Astrocyte (in vitro differentiated cells and primary cell): ENCODE data around the gene LRRC4C. TPM values are rescaled to one million over a fixed set of nuclear protein-coding genes. Genes with fewer than 3 reads are reported as not detected.

Source experiments
- DNase-seq: peaks from one replicate; pipeline ENCODE4 v3.0.0-alpha.2; 2010; ENCODE audit warnings: low read depth
- FAIRE-seq: peaks from 2 replicates; lab custom pipeline; 2011; peaks lifted over from hg19 to GRCh38; lab: Jason Lieb, UNC
- H2AFZ ChIP-seq: 2 replicates; pipeline ENCODE4 v1.6.0; 2012; ENCODE audit warnings: low read depth, low read length, inconsistent platforms
- H3K27ac ChIP-seq: 2 replicates; pipeline ENCODE4 v1.5.1; 2011; ENCODE audit warnings: low read depth, low read length, inconsistent platforms
- H3K27me3 ChIP-seq: 2 replicates; pipeline ENCODE4 v1.6.0; 2011; ENCODE audit warnings: low read length, inconsistent platforms; ENCODE audit not compliant: insufficient read depth
- H3K36me3 ChIP-seq: 2 replicates; pipeline ENCODE4 v1.5.1; 2011; ENCODE audit warnings: low read length, inconsistent platforms; ENCODE audit not compliant: insufficient read depth
- H3K4me1 ChIP-seq: 2 replicates; pipeline ENCODE4 v1.5.1; 2011; ENCODE audit warnings: low read length, inconsistent platforms; ENCODE audit not compliant: insufficient read depth
- H3K4me2 ChIP-seq: 2 replicates; pipeline ENCODE4 v1.6.0; 2012; ENCODE audit warnings: low read length, inconsistent platforms
- H3K4me3 ChIP-seq: 2 replicates; pipeline ENCODE4 v1.5.1; 2011; ENCODE audit warnings: low read depth, mild to moderate bottlenecking, low read length, inconsistent platforms; ENCODE audit not compliant: insufficient read depth
- H3K79me2 ChIP-seq: 2 replicates; pipeline ENCODE4 v1.6.0; 2012; ENCODE audit warnings: mild to moderate bottlenecking, low read length, inconsistent platforms; ENCODE audit not compliant: insufficient read depth
- H3K9ac ChIP-seq: 2 replicates; pipeline ENCODE4 v1.6.0; 2012; ENCODE audit warnings: mild to moderate bottlenecking, low read length, inconsistent platforms
- H3K9me3 ChIP-seq: 2 replicates; pipeline ENCODE4 v1.5.1; 2012; ENCODE audit warnings: low read depth, mild to moderate bottlenecking, low read length, inconsistent platforms; ENCODE audit not compliant: insufficient read depth
- H4K20me1 ChIP-seq: 2 replicates; pipeline ENCODE4 v1.6.0; 2012; ENCODE audit warnings: low read length, inconsistent platforms; ENCODE audit not compliant: insufficient read depth
- H3K27ac Mint-ChIP-seq: one replicate; pipeline ENCODE4 v1.8.0; 2021; ENCODE audit warnings: mild to moderate bottlenecking, mixed read lengths; ENCODE audit not compliant: unreplicated experiment
- H3K27me3 Mint-ChIP-seq: one replicate; pipeline ENCODE4 v1.8.0; 2021; ENCODE audit warnings: low read depth, mixed read lengths; ENCODE audit not compliant: unreplicated experiment
- H3K36me3 Mint-ChIP-seq: one replicate; pipeline ENCODE4 v1.8.0; 2021; ENCODE audit warnings: low read depth, mixed read lengths; ENCODE audit not compliant: unreplicated experiment
- H3K4me1 Mint-ChIP-seq: one replicate; pipeline ENCODE4 v1.8.0; 2021; ENCODE audit warnings: low read depth, mixed read lengths; ENCODE audit not compliant: unreplicated experiment
- H3K4me3 Mint-ChIP-seq: one replicate; pipeline ENCODE4 v1.8.0; 2021; ENCODE audit warnings: mild to moderate bottlenecking, moderate library complexity, mixed read lengths; ENCODE audit not compliant: unreplicated experiment
- H3K9me3 Mint-ChIP-seq: one replicate; pipeline ENCODE4 v1.8.0; 2021; ENCODE audit warnings: mild to moderate bottlenecking, mixed read lengths; ENCODE audit not compliant: unreplicated experiment
- CTCF ChIP-seq: IDR thresholded peaks from 2 replicates; pipeline ENCODE4 v1.5.1; 2011; ENCODE audit warnings: low read depth, mild to moderate bottlenecking, inconsistent platforms, low read length, moderate library complexity; ENCODE audit not compliant: insufficient read depth
- EZH2 ChIP-seq: IDR thresholded peaks from 2 replicates; pipeline ENCODE4 v1.6.1; 2012; ENCODE audit warnings: mild to moderate bottlenecking, low read length, inconsistent platforms; ENCODE audit not compliant: insufficient read depth
- total RNA-seq: library from RNA; stranded (reverse); gene quantifications from 2 replicates; pipeline ENCODE4 v1.2.1, GENCODE V29; 2021

LRRC4C gene
- total RNA-seq, 1 donor from 2014 or later, result 9.0 TPM

- Histone ChIP-seq H3K9me3 (no peaks in the 10 kb centered on the region), H3K36me3 (no peaks in the 10 kb centered on the region), H3K4me3 (no peak overlapping the region), H3K27me3 (no peaks in the 10 kb centered on the region), H4K20me1 (no peaks in the 10 kb centered on the region), H3K9ac (no peak overlapping the region), H3K4me1 (no peaks in the 10 kb centered on the region), H3K4me2 (no peak overlapping the region), H2AFZ (no peak overlapping the region), H3K27ac (no peak overlapping the region), H3K79me2 (no peaks in the 10 kb centered on the region)
- DNase-seq (no peak), FAIRE-seq (no peak)
- no peak overlapping the region for H3K4me3 Mint-ChIP-seq
- H3K36me3 Mint-ChIP-seq, result no peaks in the 10 kb centered on the region
- no peaks in the 10 kb centered on the region for H3K27me3 Mint-ChIP-seq
- no peaks in the 10 kb centered on the region for H3K4me1 Mint-ChIP-seq
- H3K27ac Mint-ChIP-seq, result no peak overlapping the region
- TF ChIP-seq EZH2, result no peak
- no peak for TF ChIP-seq CTCF
- peaks cover 7% of the 10 kb centered on the region for H3K9me3 Mint-ChIP-seq
Measured at GRCh38 chr11:41479179-41479578, 19.7 kb upstream of the LRRC4C start.

DNA sequence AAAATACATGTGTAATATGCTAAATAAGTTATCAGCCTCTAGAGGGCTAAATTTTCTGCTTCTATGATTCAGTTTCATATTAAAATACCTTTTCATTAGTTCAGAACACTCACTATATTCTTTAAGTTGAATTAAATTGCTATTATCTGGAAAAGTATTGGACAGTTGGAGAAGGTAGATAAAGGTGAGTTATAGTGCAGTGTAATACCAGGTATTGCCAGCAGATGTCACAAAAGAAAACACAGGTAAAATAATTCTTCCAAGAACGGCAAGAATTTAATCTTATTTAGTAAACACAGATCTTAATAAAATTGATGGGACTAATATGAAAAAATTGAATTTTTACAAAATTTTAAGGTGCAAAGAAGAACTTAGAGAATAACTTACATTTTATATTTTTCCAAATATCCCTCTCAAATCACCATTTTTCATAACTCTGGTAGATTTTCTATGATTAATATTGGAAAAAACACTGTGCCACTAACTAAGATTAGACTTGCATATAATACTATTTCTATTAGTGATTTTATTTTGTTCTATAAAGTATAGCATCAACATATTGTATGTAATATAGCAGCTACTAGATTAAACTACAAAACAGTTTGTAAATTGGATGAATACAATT is 1.7 kb upstream of the LRRC4C start:
- Histone ChIP-seq H3K9ac (no peak overlapping the region), H4K20me1 (no peaks in the 10 kb centered on the region), H3K4me3 (no peak overlapping the region), H2AFZ (no peak overlapping the region), H3K27me3 (peaks cover 13% of the 10 kb centered on the region), H3K4me2 (no peak overlapping the region), H3K36me3 (no peaks in the 10 kb centered on the region), H3K9me3 (no peaks in the 10 kb centered on the region), H3K27ac (no peak overlapping the region), H3K4me1 (peaks cover 3% of the 10 kb centered on the region), H3K79me2 (no peaks in the 10 kb centered on the region)
- H3K4me3 Mint-ChIP-seq, result no peak overlapping the region
- no peak overlapping the region for H3K27ac Mint-ChIP-seq
- DNase-seq (no peak), FAIRE-seq (no peak)
- H3K4me1 Mint-ChIP-seq, result no peaks in the 10 kb centered on the region
- H3K27me3 Mint-ChIP-seq, result peaks cover 2% of the 10 kb centered on the region
- TF ChIP-seq CTCF (peak; percentile 66), EZH2 (no peak)
- H3K36me3 Mint-ChIP-seq, result no peaks in the 10 kb centered on the region
- peaks cover 3% of the 10 kb centered on the region for H3K9me3 Mint-ChIP-seq

GRCh38 chr11:41458641-41459040 is 811 bp downstream of the LRRC4C start:
- no peak overlapping the region for H3K4me3 Mint-ChIP-seq
- DNase-seq (no peak), FAIRE-seq (no peak)
- H3K27me3 Mint-ChIP-seq, result peaks cover 2% of the 10 kb centered on the region
- H3K4me1 Mint-ChIP-seq, result no peaks in the 10 kb centered on the region
- peaks cover 3% of the 10 kb centered on the region for H3K9me3 Mint-ChIP-seq
- Histone ChIP-seq H3K4me2 (peak overlapping the region; percentile 42), H3K36me3 (no peaks in the 10 kb centered on the region), H3K4me1 (peaks cover 3% of the 10 kb centered on the region), H3K9ac (no peak overlapping the region), H3K79me2 (no peaks in the 10 kb centered on the region), H3K4me3 (no peak overlapping the region), H3K27ac (no peak overlapping the region), H3K27me3 (peaks cover 13% of the 10 kb centered on the region), H4K20me1 (no peaks in the 10 kb centered on the region), H3K9me3 (no peaks in the 10 kb centered on the region), H2AFZ (no peak overlapping the region)
- H3K36me3 Mint-ChIP-seq, result no peaks in the 10 kb centered on the region
- TF ChIP-seq EZH2 (no peak), CTCF (no peak)
- H3K27ac Mint-ChIP-seq, result no peak overlapping the region
